ENCODE results near the gene SPRING1. TPM values are rescaled to one million over a fixed set of nuclear protein-coding genes. Genes with fewer than 3 reads are reported as not detected.

SPRING1 gene
- total and polyA plus RNA-seq, 5 donors from 2014 or later = 18.2 to 28.5 (median 22.8) TPM

- Histone ChIP-seq H3K27me3 (ENCODE audit: control insufficient read depth, insufficient read depth, low read length) (peaks cover 7% of the 10 kb centered on the region), H3K27ac (ENCODE audit: insufficient read depth, low read length, poor library complexity, severe bottlenecking) (no peak overlapping the region), H3K4me1 (ENCODE audit: control insufficient read depth, insufficient read depth, low read length, poor library complexity, severe bottlenecking) (no peaks in the 10 kb centered on the region), H3K9me3 (ENCODE audit: control insufficient read depth in 2 of 2, low read length in 2 of 2) (no peaks in the 10 kb centered on the region), H3K4me3 (ENCODE audit: low read depth, low read length) (no peak overlapping the region), H3K36me3 (ENCODE audit: control insufficient read depth, insufficient read depth, low read length) (no peaks in the 10 kb centered on the region)
- Mint-ChIP-seq H3K4me1 (peaks cover 0 to 2% (median 0%) of the 10 kb centered on the region in 4 donors), H3K27ac (no peak overlapping the region), H3K9me3 (peaks cover 0 to 1% (median 0%) of the 10 kb centered on the region in 7 donors), H3K36me3 (no peaks in the 10 kb centered on the region), H3K4me3 (no peak overlapping the region), H3K27me3 (peaks cover 27% of the 10 kb centered on the region)
- ATAC-seq (ENCODE audit: low read depth in 2 of 2) (no peak), DNase-seq (no peak)
Observed at GRCh38 chr12:116693286-116694227, 44.3 kb downstream of the SPRING1 start.

DNA sequence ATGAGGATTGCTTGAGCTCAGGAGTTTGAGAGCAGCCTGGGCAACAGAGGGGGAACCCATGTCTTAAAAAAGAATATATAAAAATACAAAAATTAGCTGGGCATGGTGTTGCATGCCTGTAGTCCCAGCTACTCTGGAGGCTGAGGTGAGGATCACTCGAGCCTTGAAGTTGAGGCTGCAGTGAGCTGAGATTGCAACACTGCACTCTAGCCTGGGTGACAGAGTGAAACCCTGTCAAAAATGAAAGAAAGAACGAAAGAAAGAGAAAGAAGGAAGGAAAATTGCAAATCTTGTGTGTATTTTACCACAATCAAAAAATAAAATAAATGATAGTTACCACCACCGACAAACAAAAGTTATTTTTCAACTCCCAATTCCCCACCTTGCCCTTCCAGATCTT is 45.3 kb downstream of the SPRING1 start:
- no peak overlapping the region for H3K4me3 Mint-ChIP-seq
- H3K9me3 Mint-ChIP-seq = peaks cover 0 to 1% (median 0%) of the 10 kb centered on the region in 7 donors
- H3K27me3 Mint-ChIP-seq = peaks cover 22% of the 10 kb centered on the region
- Histone ChIP-seq H3K27me3 (ENCODE audit: control insufficient read depth, insufficient read depth, low read length) (peaks cover 7% of the 10 kb centered on the region), H3K9me3 (ENCODE audit: control insufficient read depth in 2 of 2, low read length in 2 of 2) (no peaks in the 10 kb centered on the region), H3K4me1 (ENCODE audit: control insufficient read depth, insufficient read depth, low read length, poor library complexity, severe bottlenecking) (no peaks in the 10 kb centered on the region), H3K4me3 (ENCODE audit: low read depth, low read length) (no peak overlapping the region), H3K27ac (ENCODE audit: insufficient read depth, low read length, poor library complexity, severe bottlenecking) (no peak overlapping the region), H3K36me3 (ENCODE audit: control insufficient read depth, insufficient read depth, low read length) (no peaks in the 10 kb centered on the region)
- DNase-seq = no peak
- H3K27ac Mint-ChIP-seq = no peak overlapping the region
- no peak for ATAC-seq (ENCODE audit: low read depth in 2 of 2)
- no peaks in the 10 kb centered on the region for H3K36me3 Mint-ChIP-seq
- H3K4me1 Mint-ChIP-seq = peaks cover 0 to 2% (median 0%) of the 10 kb centered on the region in 4 donors

DNA sequence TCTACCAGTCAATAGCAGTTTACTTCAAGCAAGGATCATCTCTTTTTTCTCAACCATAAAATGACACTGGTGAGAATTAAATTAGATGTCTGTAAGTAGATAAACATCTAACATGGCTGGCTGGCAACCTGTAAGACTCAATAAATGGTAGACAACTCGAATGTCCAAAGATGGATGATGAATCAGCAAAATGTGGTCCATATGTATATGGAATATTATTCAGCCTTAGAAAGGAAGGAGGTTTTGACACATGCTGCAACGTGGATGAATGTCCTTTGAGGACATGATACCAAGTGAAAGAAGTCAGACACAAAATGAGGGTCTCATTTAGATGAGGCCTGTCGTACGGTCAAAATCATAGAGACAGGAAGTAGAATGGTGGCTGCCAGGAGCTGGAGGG is 46.2 kb downstream of the SPRING1 start:
- Mint-ChIP-seq H3K27ac (peak overlapping the region in 1 of 3 donors; percentile 15), H3K4me1 (peaks cover 0 to 2% (median 0%) of the 10 kb centered on the region in 4 donors), H3K9me3 (peaks cover 0 to 1% (median 0%) of the 10 kb centered on the region in 7 donors), H3K27me3 (peaks cover 30% of the 10 kb centered on the region), H3K4me3 (no peak overlapping the region), H3K36me3 (no peaks in the 10 kb centered on the region)
- DNase-seq (no peak), ATAC-seq (ENCODE audit: low read depth in 2 of 2) (no peak)
- H3K9me3 ChIP-seq (ENCODE audit: control insufficient read depth in 2 of 2, low read length in 2 of 2) = no peaks in the 10 kb centered on the region
- H3K27me3 ChIP-seq (ENCODE audit: control insufficient read depth, insufficient read depth, low read length) = peaks cover 7% of the 10 kb centered on the region
- H3K4me3 ChIP-seq (ENCODE audit: low read depth, low read length) = no peak overlapping the region
- no peaks in the 10 kb centered on the region for H3K36me3 ChIP-seq (ENCODE audit: control insufficient read depth, insufficient read depth, low read length)
- H3K27ac ChIP-seq (ENCODE audit: insufficient read depth, low read length, poor library complexity, severe bottlenecking) = no peak overlapping the region
- no peaks in the 10 kb centered on the region for H3K4me1 ChIP-seq (ENCODE audit: control insufficient read depth, insufficient read depth, low read length, poor library complexity, severe bottlenecking)

GRCh38 chr12:116691205-116691604 is 46.7 kb downstream of the SPRING1 start:
- Histone ChIP-seq H3K4me3 (ENCODE audit: low read depth, low read length) (no peak overlapping the region), H3K36me3 (ENCODE audit: control insufficient read depth, insufficient read depth, low read length) (no peaks in the 10 kb centered on the region), H3K27me3 (ENCODE audit: control insufficient read depth, insufficient read depth, low read length) (peaks cover 7% of the 10 kb centered on the region), H3K27ac (ENCODE audit: insufficient read depth, low read length, poor library complexity, severe bottlenecking) (no peak overlapping the region), H3K4me1 (ENCODE audit: control insufficient read depth, insufficient read depth, low read length, poor library complexity, severe bottlenecking) (no peaks in the 10 kb centered on the region), H3K9me3 (ENCODE audit: control insufficient read depth in 2 of 2, low read length in 2 of 2) (no peaks in the 10 kb centered on the region)
- H3K36me3 Mint-ChIP-seq = no peaks in the 10 kb centered on the region
- H3K27me3 Mint-ChIP-seq = peaks cover 32% of the 10 kb centered on the region
- DNase-seq (no peak), ATAC-seq (ENCODE audit: low read depth in 2 of 2) (no peak)
- H3K9me3 Mint-ChIP-seq = peaks cover 0 to 1% (median 0%) of the 10 kb centered on the region in 7 donors
- no peak overlapping the region for H3K4me3 Mint-ChIP-seq
- H3K27ac Mint-ChIP-seq = no peak overlapping the region
- peaks cover 0 to 2% (median 0%) of the 10 kb centered on the region in 4 donors for H3K4me1 Mint-ChIP-seq

DNA sequence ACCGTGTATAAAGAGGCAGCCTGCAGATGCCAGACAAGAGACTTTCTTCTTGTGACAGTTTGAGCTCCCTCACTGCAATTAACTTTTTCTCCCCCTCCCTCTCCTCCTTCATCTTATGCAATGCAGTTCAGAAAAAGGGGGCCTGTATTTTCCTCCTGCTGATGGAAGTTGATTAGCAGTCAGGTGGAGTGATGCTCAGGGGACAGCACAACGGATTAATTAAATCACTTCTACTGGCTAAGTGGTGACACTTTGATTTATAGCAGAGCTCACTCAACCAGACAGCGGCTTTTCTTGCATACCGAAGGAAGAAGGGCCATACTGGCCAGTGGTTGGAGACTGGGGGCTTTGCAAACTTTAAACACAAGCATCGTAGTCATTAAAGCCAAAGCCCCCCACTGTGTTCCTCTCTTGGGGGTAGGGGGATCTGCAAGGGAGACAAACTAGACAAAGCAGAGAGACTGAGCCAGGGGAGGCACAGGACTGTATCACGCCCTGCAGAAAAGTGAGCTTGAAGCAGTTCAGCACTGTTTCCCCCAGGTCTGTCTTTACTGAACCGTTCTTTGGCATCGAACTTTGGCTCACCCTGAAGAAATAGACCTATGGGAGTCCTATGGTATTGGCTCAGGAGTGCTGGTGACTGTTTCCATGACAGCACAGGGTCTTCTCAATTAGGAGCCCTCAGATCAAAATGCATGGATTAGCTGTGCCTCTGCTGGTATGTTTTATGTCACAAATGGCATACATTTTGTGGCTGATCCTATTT is 47.7 kb downstream of the SPRING1 start:
- H3K27me3 Mint-ChIP-seq = peaks cover 32% of the 10 kb centered on the region
- no peaks in the 10 kb centered on the region for H3K36me3 Mint-ChIP-seq
- H3K27me3 ChIP-seq (ENCODE audit: control insufficient read depth, insufficient read depth, low read length) = peaks cover 7% of the 10 kb centered on the region
- no peaks in the 10 kb centered on the region for H3K36me3 ChIP-seq (ENCODE audit: control insufficient read depth, insufficient read depth, low read length)
- H3K4me3 ChIP-seq (ENCODE audit: low read depth, low read length) = no peak overlapping the region
- H3K9me3 Mint-ChIP-seq = peaks cover 0 to 1% (median 0%) of the 10 kb centered on the region in 7 donors
- no peak for ATAC-seq (ENCODE audit: low read depth in 2 of 2)
- no peaks in the 10 kb centered on the region for H3K4me1 ChIP-seq (ENCODE audit: control insufficient read depth, insufficient read depth, low read length, poor library complexity, severe bottlenecking)
- H3K4me1 Mint-ChIP-seq = peaks cover 0 to 2% (median 0%) of the 10 kb centered on the region in 4 donors
- no peak overlapping the region for H3K4me3 Mint-ChIP-seq
- no peak overlapping the region for H3K27ac Mint-ChIP-seq
- no peak for DNase-seq
- H3K9me3 ChIP-seq (ENCODE audit: control insufficient read depth in 2 of 2, low read length in 2 of 2) = no peaks in the 10 kb centered on the region
- no peak overlapping the region for H3K27ac ChIP-seq (ENCODE audit: insufficient read depth, low read length, poor library complexity, severe bottlenecking)

DNA sequence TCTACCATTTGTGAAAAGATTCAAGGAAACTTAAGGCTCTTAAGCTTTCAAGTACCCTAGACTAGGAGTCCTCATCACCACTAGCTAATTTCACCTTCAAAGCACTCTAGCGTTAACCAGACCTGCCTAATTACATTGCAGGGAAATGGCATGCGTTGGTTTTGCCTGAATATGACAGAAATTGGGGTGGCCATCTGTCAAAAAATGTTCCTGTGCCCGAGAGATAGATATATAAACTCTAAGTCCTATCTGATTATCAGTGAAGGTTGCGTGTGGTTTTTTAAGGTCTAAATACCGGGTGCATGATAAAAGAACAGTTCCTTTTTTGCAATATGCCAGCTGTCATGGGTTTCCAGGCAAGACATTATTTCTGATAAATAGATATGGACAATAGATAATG is 48.3 kb downstream of the SPRING1 start:
- Mint-ChIP-seq H3K27ac (no peak overlapping the region), H3K4me3 (no peak overlapping the region), H3K9me3 (peaks cover 0 to 1% (median 0%) of the 10 kb centered on the region in 7 donors), H3K36me3 (no peaks in the 10 kb centered on the region), H3K4me1 (no peaks in the 10 kb centered on the region), H3K27me3 (peaks cover 32% of the 10 kb centered on the region)
- Histone ChIP-seq H3K4me1 (ENCODE audit: control insufficient read depth, insufficient read depth, low read length, poor library complexity, severe bottlenecking) (no peaks in the 10 kb centered on the region), H3K27me3 (ENCODE audit: control insufficient read depth, insufficient read depth, low read length) (peaks cover 7% of the 10 kb centered on the region), H3K9me3 (ENCODE audit: control insufficient read depth in 2 of 2, low read length in 2 of 2) (no peaks in the 10 kb centered on the region), H3K36me3 (ENCODE audit: control insufficient read depth, insufficient read depth, low read length) (no peaks in the 10 kb centered on the region), H3K27ac (ENCODE audit: insufficient read depth, low read length, poor library complexity, severe bottlenecking) (no peak overlapping the region), H3K4me3 (ENCODE audit: low read depth, low read length) (no peak overlapping the region)
- no peak for DNase-seq
- ATAC-seq (ENCODE audit: low read depth in 2 of 2) = no peak
